Stimulated activated effector memory CD8-positive, alpha-beta T cell treated with anti-CD3 and anti-CD28 coated beads, Interleukin-12 subunit alpha, Interleukin-12 subunit beta, amount 100 ng/mL, for 72 hours (primary cell): ENCODE measurements around the gene CNNM1.

Experiments used
- ATAC-seq: fragments of 150-1000 bp; cut with Tn5 transposase; 2 replicates; pipeline ENCODE4 v1.10.0; 2021
- DNase-seq, 2 donors: peaks; one replicate each; pipeline ENCODE4 v3.0.0; 2021 to 2022; ENCODE audit warnings: low spot score in 2 of 2
- H3K27ac Mint-ChIP-seq: one replicate; pipeline ENCODE4 v1.8.0; 2022; ENCODE audit warnings: mild to moderate bottlenecking, mixed read lengths
- H3K36me3 Mint-ChIP-seq: one replicate; pipeline ENCODE4 v1.8.0; 2022; ENCODE audit warnings: mild to moderate bottlenecking, mixed read lengths
- H3K4me1 Mint-ChIP-seq: one replicate; pipeline ENCODE4 v1.8.0; 2022; ENCODE audit warnings: mixed read lengths
- H3K4me3 Mint-ChIP-seq: one replicate; pipeline ENCODE4 v1.8.0; 2022; ENCODE audit warnings: mild to moderate bottlenecking, mixed read lengths
- H3K9me3 Mint-ChIP-seq: one replicate; pipeline ENCODE4 v1.8.0; 2022; ENCODE audit warnings: mixed read lengths

CNNM1 gene

GRCh38 chr10:99410146-99410545 lies 81.0 kb downstream of the CNNM1 start:
- H3K4me1 Mint-ChIP-seq = peaks cover 17% of the 10 kb centered on the region
- H3K4me3 Mint-ChIP-seq = no peak overlapping the region
- DNase-seq (no peak), ATAC-seq (no peak)
- H3K36me3 Mint-ChIP-seq = peaks cover 28% of the 10 kb centered on the region
- no peak overlapping the region for H3K27ac Mint-ChIP-seq
- H3K9me3 Mint-ChIP-seq = no peaks in the 10 kb centered on the region

- Mint-ChIP-seq H3K4me3 (no peak overlapping the region), H3K4me1 (peaks cover 21% of the 10 kb centered on the region), H3K9me3 (no peaks in the 10 kb centered on the region), H3K36me3 (peaks cover 27% of the 10 kb centered on the region), H3K27ac (no peak overlapping the region)
- DNase-seq (no peak), ATAC-seq (no peak)
Observed at GRCh38 chr10:99410876-99411275, 81.7 kb downstream of the CNNM1 start.

- ATAC-seq (no peak), DNase-seq (no peak)
- H3K4me1 Mint-ChIP-seq = peaks cover 21% of the 10 kb centered on the region
- H3K4me3 Mint-ChIP-seq = no peak overlapping the region
- H3K9me3 Mint-ChIP-seq = no peaks in the 10 kb centered on the region
- peaks cover 29% of the 10 kb centered on the region for H3K36me3 Mint-ChIP-seq
- peak overlapping the region; percentile 50 for H3K27ac Mint-ChIP-seq
Observed at GRCh38 chr10:99411546-99411945, 82.4 kb downstream of the CNNM1 start.

GRCh38 chr10:99412099-99412498 lies 82.9 kb downstream of the CNNM1 start:
- H3K27ac Mint-ChIP-seq = peak overlapping the region; percentile 50
- ATAC-seq = no peak
- H3K4me1 Mint-ChIP-seq = peaks cover 21% of the 10 kb centered on the region
- no peak for DNase-seq
- peaks cover 23% of the 10 kb centered on the region for H3K36me3 Mint-ChIP-seq
- no peaks in the 10 kb centered on the region for H3K9me3 Mint-ChIP-seq
- no peak overlapping the region for H3K4me3 Mint-ChIP-seq

- ATAC-seq (no peak), DNase-seq (no peak)
- H3K9me3 Mint-ChIP-seq = no peaks in the 10 kb centered on the region
- H3K4me3 Mint-ChIP-seq = no peak overlapping the region
- no peak overlapping the region for H3K27ac Mint-ChIP-seq
- H3K4me1 Mint-ChIP-seq = peaks cover 22% of the 10 kb centered on the region
- peaks cover 41% of the 10 kb centered on the region for H3K36me3 Mint-ChIP-seq
Observed at GRCh38 chr10:99418910-99419624, 89.9 kb downstream of the CNNM1 start.

GRCh38 chr10:99419688-99420087 lies 90.5 kb downstream of the CNNM1 start:
- ATAC-seq = no peak
- no peak for DNase-seq
- H3K4me1 Mint-ChIP-seq = peaks cover 16% of the 10 kb centered on the region
- H3K27ac Mint-ChIP-seq = no peak overlapping the region
- no peak overlapping the region for H3K4me3 Mint-ChIP-seq
- peaks cover 44% of the 10 kb centered on the region for H3K36me3 Mint-ChIP-seq
- no peaks in the 10 kb centered on the region for H3K9me3 Mint-ChIP-seq

GRCh38 chr10:99421233-99421739 lies 92.1 kb downstream of the CNNM1 start:
- no peak for ATAC-seq
- peaks cover 48% of the 10 kb centered on the region for H3K36me3 Mint-ChIP-seq
- peaks cover 6% of the 10 kb centered on the region for H3K4me1 Mint-ChIP-seq
- H3K27ac Mint-ChIP-seq = no peak overlapping the region
- no peak for DNase-seq
- no peaks in the 10 kb centered on the region for H3K9me3 Mint-ChIP-seq
- H3K4me3 Mint-ChIP-seq = no peak overlapping the region

- peaks cover 43% of the 10 kb centered on the region for H3K36me3 Mint-ChIP-seq
- no peak for ATAC-seq
- H3K9me3 Mint-ChIP-seq = no peaks in the 10 kb centered on the region
- no peak overlapping the region for H3K4me3 Mint-ChIP-seq
- H3K4me1 Mint-ChIP-seq = peaks cover 6% of the 10 kb centered on the region
- no peak overlapping the region for H3K27ac Mint-ChIP-seq
- DNase-seq = no peak
Observed at GRCh38 chr10:99422529-99423096, 93.5 kb downstream of the CNNM1 start.

GRCh38 chr10:99424656-99425055 lies 95.5 kb downstream of the CNNM1 start:
- H3K36me3 Mint-ChIP-seq = peaks cover 30% of the 10 kb centered on the region
- no peak overlapping the region for H3K4me3 Mint-ChIP-seq
- H3K9me3 Mint-ChIP-seq = no peaks in the 10 kb centered on the region
- no peak overlapping the region for H3K27ac Mint-ChIP-seq
- DNase-seq (no peak), ATAC-seq (no peak)
- peaks cover 10% of the 10 kb centered on the region for H3K4me1 Mint-ChIP-seq

GRCh38 chr10:99425204-99425603 lies 96.0 kb downstream of the CNNM1 start:
- H3K27ac Mint-ChIP-seq = peak overlapping the region; percentile 32
- peaks cover 16% of the 10 kb centered on the region for H3K4me1 Mint-ChIP-seq
- DNase-seq (no peak), ATAC-seq (no peak)
- H3K9me3 Mint-ChIP-seq = no peaks in the 10 kb centered on the region
- H3K4me3 Mint-ChIP-seq = no peak overlapping the region
- peaks cover 28% of the 10 kb centered on the region for H3K36me3 Mint-ChIP-seq

GRCh38 chr10:99426689-99427088 lies 97.5 kb downstream of the CNNM1 start:
- Mint-ChIP-seq H3K4me1 (peaks cover 26% of the 10 kb centered on the region), H3K36me3 (peaks cover 34% of the 10 kb centered on the region), H3K4me3 (no peak overlapping the region), H3K9me3 (no peaks in the 10 kb centered on the region), H3K27ac (no peak overlapping the region)
- DNase-seq (no peak), ATAC-seq (no peak)

- no peaks in the 10 kb centered on the region for H3K9me3 Mint-ChIP-seq
- H3K4me3 Mint-ChIP-seq = no peak overlapping the region
- ATAC-seq (no peak), DNase-seq (no peak)
- H3K36me3 Mint-ChIP-seq = peaks cover 29% of the 10 kb centered on the region
- H3K27ac Mint-ChIP-seq = no peak overlapping the region
- peaks cover 26% of the 10 kb centered on the region for H3K4me1 Mint-ChIP-seq
Observed at GRCh38 chr10:99427566-99428190, 98.5 kb downstream of the CNNM1 start.

GRCh38 chr10:99429517-99430095 lies 100.5 kb downstream of the CNNM1 start:
- Mint-ChIP-seq H3K36me3 (peaks cover 26% of the 10 kb centered on the region), H3K27ac (peak overlapping the region; percentile 95), H3K4me1 (peaks cover 30% of the 10 kb centered on the region), H3K4me3 (peak overlapping the region; percentile 95), H3K9me3 (no peaks in the 10 kb centered on the region)
- no peak for DNase-seq
- ATAC-seq = no peak

GRCh38 chr10:99430116-99430450 lies 100.9 kb downstream of the CNNM1 start:
- Mint-ChIP-seq H3K9me3 (no peaks in the 10 kb centered on the region), H3K36me3 (peaks cover 23% of the 10 kb centered on the region), H3K4me1 (peaks cover 32% of the 10 kb centered on the region), H3K4me3 (peak overlapping the region; percentile 95), H3K27ac (peak overlapping the region; percentile 95)
- DNase-seq (no peak), ATAC-seq (peak; percentile 15)

GRCh38 chr10:99430451-99431189 lies 101.5 kb downstream of the CNNM1 start, which contains the start of gene GOT1:
GOT1 (minus strand) TSS chr10:99430624; CDS start chr10:99430565, 59 bp downstream.
- Mint-ChIP-seq H3K27ac (peak within 1 kb of the TSS; percentile 95), H3K36me3 (peaks cover 18% of the 10 kb centered on the region), H3K9me3 (no peaks in the 10 kb centered on the region), H3K4me3 (peak within 1 kb of the TSS; percentile 95), H3K4me1 (peaks cover 32% of the 10 kb centered on the region)
- DNase-seq (peak; percentile 85 to 95), ATAC-seq (peak; percentile 95)
